GM19468 (cell line): ENCODE data around the gene SLC9C1.
"Not testable (repeated sequence)": the region's sequence is repeated elsewhere in the genome, so short reads cannot be mapped to it uniquely, and the experiment has no call there.

Source experiments
- ATAC-seq: cut with Tn5 transposase; IDR thresholded peaks from one replicate; pipeline ENCODE4 v1.9.1; 2021; ENCODE audit warnings: mild to moderate bottlenecking, moderate library complexity, moderate number of reproducible peaks; ENCODE audit not compliant: unreplicated experiment; ENCODE audit errors: extremely low read depth

The SLC9C1 gene

DNA sequence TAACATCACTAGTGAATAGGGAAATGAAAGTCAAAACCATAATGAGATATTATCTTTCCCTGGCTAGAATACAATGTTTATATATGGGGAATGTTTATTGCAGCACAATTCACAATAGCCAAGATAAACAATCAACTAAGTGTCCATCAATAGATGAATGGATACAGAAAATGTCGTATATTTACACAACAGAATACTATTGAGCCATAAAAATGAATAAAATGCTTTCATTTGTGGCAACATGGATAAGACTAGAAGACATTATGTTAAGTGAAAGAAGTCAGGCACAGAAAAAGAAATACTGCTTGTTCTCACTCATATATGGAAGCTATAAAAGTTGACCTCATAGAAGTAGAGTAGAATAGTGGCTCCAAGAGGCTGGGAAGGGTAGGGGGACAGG, 65.2 kb downstream of the SLC9C1 start:
- no peak for ATAC-seq

DNA sequence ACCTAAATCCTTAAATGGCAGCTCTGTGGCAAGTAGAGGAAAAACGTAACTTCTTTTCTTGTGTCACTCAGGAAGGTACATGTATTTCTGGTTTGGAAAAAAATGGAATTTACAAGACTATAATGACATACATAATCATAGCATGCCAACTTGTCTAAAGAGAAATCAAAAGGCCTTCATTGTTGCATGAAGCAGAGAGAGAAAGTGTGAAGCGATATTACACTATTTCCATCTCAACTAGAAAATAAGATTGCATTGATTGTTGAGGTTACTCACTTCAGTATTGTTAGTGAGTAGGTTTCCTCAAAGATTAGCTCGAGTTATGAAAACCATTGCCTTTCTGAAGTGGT, 93.7 kb downstream of the SLC9C1 start:
- no peak for ATAC-seq

GRCh38 chr3:112199622-112200316, 94.2 kb downstream of the SLC9C1 start:
- no peak for ATAC-seq

- no peak for ATAC-seq
Observed at GRCh38 chr3:112197131-112197530, 96.9 kb downstream of the SLC9C1 start.

DNA sequence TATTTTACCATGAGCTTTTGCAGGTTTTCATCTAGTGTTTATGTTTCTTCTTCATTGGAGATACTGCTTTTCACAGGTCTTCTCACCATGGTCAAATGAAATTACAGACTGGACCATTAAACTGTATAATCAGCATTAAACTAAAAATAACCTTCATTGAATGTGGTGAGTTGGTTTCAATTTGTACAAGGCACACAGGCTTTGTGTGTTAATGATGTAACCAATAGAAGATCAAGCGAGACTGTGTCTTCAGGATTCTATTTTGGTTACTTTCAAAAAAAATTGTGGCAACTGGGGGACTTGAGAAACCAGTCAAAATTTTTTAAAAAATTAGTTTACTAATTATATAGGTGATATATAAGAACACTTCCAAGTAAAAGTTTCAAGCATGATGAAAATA, 106.7 kb downstream of the SLC9C1 start:
- ATAC-seq, result no peak

GRCh38 chr3:112185423-112186035, 108.5 kb downstream of the SLC9C1 start:
- ATAC-seq, result not testable (repeated sequence)

DNA sequence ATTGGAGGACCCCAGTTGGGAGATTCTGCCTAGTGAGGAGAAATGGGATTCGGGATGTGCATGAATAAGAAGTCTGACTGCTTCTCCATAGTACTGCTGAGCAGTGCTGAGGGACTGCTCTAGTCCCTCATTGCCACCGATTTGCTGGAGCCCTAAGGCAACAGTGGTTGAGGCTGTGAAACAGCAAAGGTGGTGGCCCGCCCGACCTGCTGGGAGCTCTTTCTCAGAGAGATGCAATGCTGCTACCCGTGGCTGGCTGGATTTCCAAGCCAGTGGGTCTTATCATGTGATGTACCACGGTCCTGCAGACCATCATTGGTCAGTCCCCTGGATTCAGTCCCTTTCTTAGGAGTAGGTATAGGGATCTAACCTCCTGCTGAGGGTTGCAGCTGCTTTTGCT, 118.4 kb downstream of the SLC9C1 start:
- ATAC-seq, result no peak

- no peak for ATAC-seq
Observed at GRCh38 chr3:112175037-112175436, 119.0 kb downstream of the SLC9C1 start.

- no peak for ATAC-seq
Observed at GRCh38 chr3:112171144-112171543, 122.9 kb downstream of the SLC9C1 start.

GRCh38 chr3:112170046-112170445, 124.0 kb downstream of the SLC9C1 start:
- no peak for ATAC-seq

GRCh38 chr3:112167758-112168157, 126.3 kb downstream of the SLC9C1 start:
- ATAC-seq, result peak; percentile 76

DNA sequence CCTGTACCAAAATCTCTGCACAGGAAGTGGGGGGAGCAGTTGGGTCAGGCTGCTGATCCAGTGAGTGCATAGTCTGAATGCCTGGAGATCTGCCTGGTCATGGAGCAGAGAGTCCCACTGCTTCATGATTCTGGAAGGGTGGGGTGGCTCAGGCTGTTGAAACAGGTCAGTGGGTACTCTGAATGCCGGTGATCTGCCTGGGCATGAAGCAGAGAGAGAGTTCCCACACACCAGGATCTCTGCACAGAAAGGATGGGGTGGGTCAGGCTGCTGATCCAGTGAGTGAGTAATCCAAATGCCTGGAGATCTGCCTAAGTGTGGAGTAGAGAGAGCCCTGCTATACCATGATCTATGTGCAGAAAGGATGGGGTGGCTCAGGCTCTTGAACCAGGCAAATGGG, 144.9 kb downstream of the SLC9C1 start:
- no peak for ATAC-seq

- no peak for ATAC-seq
Observed at GRCh38 chr3:112143689-112144088, 150.3 kb downstream of the SLC9C1 start.

GRCh38 chr3:112143251-112143650, 150.8 kb downstream of the SLC9C1 start:
- no peak for ATAC-seq

GRCh38 chr3:112141293-112141692, 152.7 kb downstream of the SLC9C1 start:
- ATAC-seq, result no peak

DNA sequence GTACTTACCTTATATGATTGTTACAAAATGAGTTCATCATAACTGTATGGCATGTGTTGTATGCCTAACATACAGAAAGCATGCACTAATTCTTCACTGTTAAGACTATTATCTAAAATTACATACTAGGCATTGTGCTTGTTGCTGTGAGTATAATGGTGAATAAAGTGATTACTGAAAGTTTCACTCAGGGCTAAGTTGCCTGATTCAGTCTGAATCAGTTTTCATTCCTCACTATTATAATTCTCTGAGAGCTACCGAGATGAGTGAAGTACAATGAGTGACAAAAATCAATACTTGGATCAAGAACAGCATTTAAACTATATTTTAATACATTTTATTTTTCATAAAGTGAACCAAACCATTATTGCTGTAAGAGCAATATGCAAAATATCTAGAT, 153.4 kb downstream of the SLC9C1 start:
- ATAC-seq, result no peak

DNA sequence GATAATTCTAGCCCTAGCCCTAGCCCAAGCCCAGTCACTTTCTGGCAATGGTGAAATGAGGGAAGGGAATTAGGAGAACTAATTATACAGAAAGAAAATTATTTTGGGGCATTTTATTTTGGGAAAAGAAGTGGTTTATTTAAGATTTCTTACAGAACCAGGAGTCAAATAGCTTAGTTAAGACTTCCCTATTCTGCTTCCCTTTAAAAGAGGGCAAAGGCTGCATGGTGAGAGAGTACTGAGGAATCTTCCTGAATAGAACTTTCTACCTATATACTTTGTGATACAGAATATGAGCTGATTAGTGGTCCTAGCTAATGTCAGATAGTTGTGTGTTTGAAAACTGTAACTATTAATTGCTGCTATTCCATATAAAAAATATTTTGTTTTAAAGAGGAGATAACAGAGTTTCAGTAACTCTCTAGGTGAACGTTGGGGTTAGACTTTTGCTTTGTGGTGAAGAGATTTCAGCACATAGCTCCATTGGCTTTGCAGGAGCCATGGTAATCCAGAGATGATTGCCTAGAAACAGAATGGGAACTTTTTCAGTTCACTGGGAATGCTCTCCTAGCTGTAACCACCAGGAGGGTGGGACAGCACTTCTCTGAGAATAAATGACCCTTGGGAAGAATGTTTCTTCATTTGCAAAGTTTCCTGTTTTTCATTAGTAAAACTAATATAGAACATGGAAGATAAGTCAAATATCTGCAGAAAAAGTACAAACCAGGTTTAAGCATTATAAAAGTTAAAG, 155.6 kb downstream of the SLC9C1 start:
- no peak for ATAC-seq

GRCh38 chr3:112137781-112138180, 156.2 kb downstream of the SLC9C1 start:
- ATAC-seq, result no peak

DNA sequence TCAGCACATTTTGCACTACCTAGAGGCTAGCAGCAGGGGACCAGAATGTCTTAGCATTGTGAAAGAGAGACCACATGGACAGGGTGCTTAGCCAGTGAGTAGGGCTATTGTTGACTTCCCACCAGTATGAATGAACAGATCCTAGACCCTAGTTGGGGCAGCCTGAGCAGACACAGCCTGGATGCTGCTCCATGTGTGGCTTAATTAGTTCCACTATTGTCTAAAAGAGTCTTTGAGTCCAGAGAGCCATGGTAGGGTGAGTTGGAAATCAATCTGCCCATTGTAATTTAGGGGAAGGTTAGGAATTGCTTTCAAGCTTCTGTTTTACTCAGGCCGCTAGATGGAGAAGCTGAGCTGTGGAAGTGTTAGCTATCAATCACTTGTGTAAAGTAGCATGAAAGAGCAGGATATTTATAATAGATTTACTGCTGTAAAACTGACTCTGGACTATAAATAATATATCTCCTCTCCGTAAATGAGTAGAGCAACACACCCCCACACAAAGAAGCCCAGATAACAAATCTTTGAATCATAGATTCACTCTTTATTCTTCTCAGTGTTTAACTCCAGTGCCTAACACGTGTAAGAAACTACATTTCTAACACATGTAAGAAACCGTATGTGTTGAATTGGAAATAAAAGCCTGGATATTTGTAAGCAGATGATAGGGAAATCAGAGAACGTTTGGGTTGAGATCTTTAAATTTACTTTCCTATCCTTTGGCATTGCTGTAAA, 156.9 kb downstream of the SLC9C1 start:
- ATAC-seq, result no peak

GRCh38 chr3:112136046-112136445, 158.0 kb downstream of the SLC9C1 start:
- ATAC-seq, result no peak
